ENCODE data around the gene UTP20.

UTP20 gene

GRCh38 chr12:101280006-101280505 is at the start of gene UTP20:
Gene UTP20 (plus strand): TSS chr12:101280105. CDS start chr12:101280283, 178 bp downstream.
- TF ChIP-seq, protein P1, sequence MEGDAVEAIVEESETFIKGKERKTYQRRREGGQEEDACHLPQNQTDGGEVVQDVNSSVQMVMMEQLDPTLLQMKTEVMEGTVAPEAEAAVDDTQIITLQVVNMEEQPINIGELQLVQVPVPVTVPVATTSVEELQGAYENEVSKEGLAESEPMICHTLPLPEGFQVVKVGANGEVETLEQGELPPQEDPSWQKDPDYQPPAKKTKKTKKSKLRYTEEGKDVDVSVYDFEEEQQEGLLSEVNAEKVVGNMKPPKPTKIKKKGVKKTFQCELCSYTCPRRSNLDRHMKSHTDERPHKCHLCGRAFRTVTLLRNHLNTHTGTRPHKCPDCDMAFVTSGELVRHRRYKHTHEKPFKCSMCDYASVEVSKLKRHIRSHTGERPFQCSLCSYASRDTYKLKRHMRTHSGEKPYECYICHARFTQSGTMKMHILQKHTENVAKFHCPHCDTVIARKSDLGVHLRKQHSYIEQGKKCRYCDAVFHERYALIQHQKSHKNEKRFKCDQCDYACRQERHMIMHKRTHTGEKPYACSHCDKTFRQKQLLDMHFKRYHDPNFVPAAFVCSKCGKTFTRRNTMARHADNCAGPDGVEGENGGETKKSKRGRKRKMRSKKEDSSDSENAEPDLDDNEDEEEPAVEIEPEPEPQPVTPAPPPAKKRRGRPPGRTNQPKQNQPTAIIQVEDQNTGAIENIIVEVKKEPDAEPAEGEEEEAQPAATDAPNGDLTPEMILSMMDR (IDR thresholded peaks at IDR 0.05; ENCODE audit: low read depth, low read length, missing control alignments): no peak
- H3K4me3 ChIP-seq (replicated peaks; ENCODE audit: low read depth, low read length): peak within 1 kb of the TSS; percentile 90
- DNase-seq (ENCODE audit: extremely low read depth, low read depth): peak; percentile 61

- no peak for DNase-seq (ENCODE audit: extremely low read depth, low read depth)
- TF ChIP-seq, protein P1 (IDR thresholded peaks at IDR 0.05; ENCODE audit: low read depth, low read length, missing control alignments): no peak
- H3K4me3 ChIP-seq (replicated peaks; ENCODE audit: low read depth, low read length): no peak overlapping the region
Measured at GRCh38 chr12:101230547-101230946, 49.4 kb upstream of the UTP20 start.

- TF ChIP-seq, protein P1 (IDR thresholded peaks at IDR 0.05; ENCODE audit: low read depth, low read length, missing control alignments): no peak
- no peak overlapping the region for H3K4me3 ChIP-seq (replicated peaks; ENCODE audit: low read depth, low read length)
- DNase-seq (ENCODE audit: extremely low read depth, low read depth): no peak
Measured at GRCh38 chr12:101231636-101232035, 48.3 kb upstream of the UTP20 start.

DNA sequence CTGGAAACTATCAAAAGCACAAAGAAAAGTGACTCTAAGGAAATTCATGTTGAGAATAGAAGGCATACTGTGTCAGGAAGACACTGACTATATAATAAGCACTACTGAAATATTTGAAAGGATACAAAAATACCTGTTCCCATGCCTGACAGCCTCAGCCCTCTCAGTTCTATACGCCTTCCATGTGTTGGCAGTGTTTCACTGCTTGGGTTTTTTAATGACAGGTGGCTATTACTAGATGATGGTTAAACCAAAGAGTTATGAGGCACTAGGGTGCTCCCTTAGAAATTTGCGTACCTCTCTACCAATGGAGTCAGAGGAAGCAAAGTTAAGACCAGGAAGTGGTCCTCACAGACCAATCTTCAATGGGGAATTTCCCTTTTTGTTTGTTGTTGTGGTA is 44.2 kb upstream of the UTP20 start:
- no peak overlapping the region for H3K4me3 ChIP-seq (replicated peaks; ENCODE audit: low read depth, low read length)
- TF ChIP-seq, protein P1 (IDR thresholded peaks at IDR 0.05; ENCODE audit: low read depth, low read length, missing control alignments): no peak
- DNase-seq (ENCODE audit: extremely low read depth, low read depth): no peak

DNA sequence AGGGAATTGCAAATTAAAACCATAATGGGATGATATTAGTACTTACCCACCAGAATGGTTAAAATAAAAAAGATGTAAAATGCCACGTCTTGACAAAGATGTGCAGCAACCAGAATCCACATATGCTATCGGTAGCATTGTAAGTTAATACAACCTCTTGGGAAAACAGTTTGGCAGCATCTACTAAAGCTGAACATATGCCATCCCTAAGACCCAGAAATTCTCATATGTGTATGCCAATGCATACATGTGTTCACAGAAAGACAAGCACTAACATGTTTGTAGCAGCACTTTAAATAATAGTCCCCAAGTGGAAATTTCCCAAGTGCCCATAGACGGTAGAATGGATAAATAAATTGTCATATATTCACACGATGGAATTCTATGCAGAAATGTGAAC is 41.6 kb upstream of the UTP20 start:
- TF ChIP-seq, protein P1 (IDR thresholded peaks at IDR 0.05; ENCODE audit: low read depth, low read length, missing control alignments): no peak
- DNase-seq (ENCODE audit: extremely low read depth, low read depth): no peak
- H3K4me3 ChIP-seq (replicated peaks; ENCODE audit: low read depth, low read length): no peak overlapping the region

GRCh38 chr12:101238800-101239329 is 41.0 kb upstream of the UTP20 start:
- no peak overlapping the region for H3K4me3 ChIP-seq (replicated peaks; ENCODE audit: low read depth, low read length)
- DNase-seq (ENCODE audit: extremely low read depth, low read depth): no peak

More at GRCh38 chr12:101238800-101239329, 41.0 kb upstream of the UTP20 start:
- TF ChIP-seq, protein P1 (IDR thresholded peaks at IDR 0.05; ENCODE audit: low read depth, low read length, missing control alignments): no peak

Data from HFF-Myc (cell line).